Fibroblast of lung (primary cell): ENCODE results near the gene TLN1.

Source experiments
- CTCF ChIP-seq, 2 donors: IDR thresholded peaks in 1 of 2; conservative IDR thresholded peaks in 1 of 2; 1 replicate in 1 of 2; 2 replicates in 1 of 2; pipeline ENCODE4 v1.5.1; 2011 to 2012; ENCODE audit warnings: low read length in 2 of 2, control low read depth in 1 of 2, inconsistent platforms in 1 of 2, low read depth in 1 of 2, mild to moderate bottlenecking in 1 of 2
- EZH2 ChIP-seq: IDR thresholded peaks from 2 replicates; pipeline ENCODE4 v1.5.1; 2012; ENCODE audit warnings: low read length, control low read depth, mild to moderate bottlenecking; ENCODE audit errors: missing control alignments

DNA sequence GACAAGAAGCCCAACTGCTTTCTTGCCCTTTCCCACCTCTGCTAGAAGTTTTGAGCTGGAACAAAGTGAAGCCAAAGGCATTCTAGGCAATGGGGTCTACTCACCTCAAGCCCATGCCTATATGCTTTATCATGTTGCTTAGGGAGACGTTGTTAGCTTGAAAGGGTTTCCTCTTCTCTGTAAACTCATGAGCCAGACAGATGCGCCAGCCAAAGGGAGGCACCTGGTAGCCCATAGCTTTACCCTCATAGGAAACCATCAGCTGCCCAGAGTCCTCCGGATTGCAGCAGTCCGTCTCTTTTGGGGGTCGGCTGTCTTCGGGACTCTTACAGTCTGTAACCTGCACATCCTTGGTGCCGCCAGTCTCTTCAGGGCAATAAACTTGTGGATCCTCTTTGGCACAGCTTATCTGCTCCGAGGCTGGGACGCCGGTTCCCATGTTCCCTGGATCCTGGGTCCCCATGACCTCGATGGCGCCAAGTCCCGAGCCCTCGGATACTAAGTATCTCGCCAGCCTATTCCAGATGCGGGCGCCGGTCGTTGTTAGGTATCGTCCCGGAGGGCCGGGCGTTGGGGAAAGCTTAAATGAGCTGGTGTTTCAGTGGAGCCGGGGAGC lies 16.4 kb upstream of the TLN1 start:
- TF ChIP-seq CTCF (conservative IDR thresholded peaks at IDR 0.05 in 1 of 2, IDR thresholded peaks at IDR 0.05 in 1 of 2; ENCODE audit: low read depth in 1 of 2, low read length in 2 of 2) (no peak), EZH2 (no peak)
